ENCODE measurements around the gene LASP1. TPM values are rescaled to one million over a fixed set of nuclear protein-coding genes. Genes with fewer than 3 reads are reported as not detected.

The LASP1 gene
- total and polyA plus RNA-seq, 2 donors (not counting 3 experiments of a cell fraction or from before 2014, with no cell fraction given), result 214 to 242 TPM

DNA sequence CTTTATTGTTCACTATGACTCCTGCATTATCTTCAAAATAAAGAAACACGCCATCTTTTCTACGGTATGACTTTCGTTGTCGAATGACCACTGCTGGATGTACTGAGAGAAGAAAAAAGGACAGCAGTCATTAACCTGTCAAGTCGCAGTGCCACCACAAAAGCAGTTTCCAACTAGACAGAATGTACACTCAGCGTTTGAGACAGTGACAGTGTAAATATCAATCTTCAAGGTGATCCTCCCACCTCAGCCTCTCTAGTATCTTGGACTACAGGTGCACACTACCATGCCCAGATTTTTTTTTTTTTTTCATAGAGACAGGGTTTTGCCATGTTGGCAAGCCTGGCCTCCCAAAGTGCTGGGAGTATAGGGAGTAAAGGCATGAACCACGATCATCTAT, 19.5 kb upstream of the LASP1 start:
- H2AFZ ChIP-seq (ENCODE audit: low read depth, low read length), result no peak overlapping the region
- DNase-seq (ENCODE audit: low read depth, low spot score), result no peak
- intact Hi-C loops (cut with micrococcal nuclease), result loop anchor here (5.0 kb wide), 1 partner anchor 48 kb away; no protein-coding TSS in a partner anchor
- no peak for FAIRE-seq
- BruUV-seq (replicated peaks), result no TSS peak
- ChIA-PET CTCF (interaction anchor here (1.0 kb wide), 1 partner anchor 17 kb away, joined by 3 read pairs; no protein-coding TSS in a partner anchor), POLR2A (no interaction called here)
- dilution Hi-C loops (cut with MboI; ENCODE audit: extremely low pct_ligation_motif_present, low sequenced_read_pairs), result no loop called here
- H3K4me1 ChIP-seq (ENCODE audit: control insufficient read depth, extremely low read depth, insufficient read depth, low read length), result peaks cover 19% of the 10 kb centered on the region
- no peak overlapping the region for H3K9ac ChIP-seq (replicated peaks; ENCODE audit: extremely low read depth, insufficient read depth, low read length)
- H3K36me3 ChIP-seq (ENCODE audit: control insufficient read depth in 2 of 2, extremely low read depth in 1 of 2, insufficient read depth in 2 of 2, low read length in 2 of 2), result peaks cover 24 to 29% of the 10 kb centered on the region in 2 experiments
- no peaks in the 10 kb centered on the region for H3K27me3 ChIP-seq (ENCODE audit: control insufficient read depth in 2 of 2, insufficient read depth in 2 of 2, low read length in 2 of 2)
- H3K4me2 ChIP-seq (ENCODE audit: insufficient read depth, low read length), result peak overlapping the region; percentile 96
- H3K27ac ChIP-seq (ENCODE audit: insufficient read depth, low read depth, low read length), result no peak overlapping the region
- H3K9me3 ChIP-seq (replicated peaks; ENCODE audit: control insufficient read depth, insufficient read depth, low read length), result no peaks in the 10 kb centered on the region
- no peak for TF ChIP-seq FOS (IDR thresholded peaks at IDR 0.05; ENCODE audit: borderline replicate concordance, insufficient read depth, low read length)
- peak; percentile 8 for TF ChIP-seq POLR2A (IDR thresholded peaks at IDR 0.05; ENCODE audit: low read depth, low read length)
- H3K4me3 ChIP-seq (replicated peaks in 1 of 3; ENCODE audit: insufficient read depth in 1 of 3, low read depth in 1 of 3, low read length in 3 of 3), result peak overlapping the region in 1 of 3 experiments; percentile 91
- H3K79me2 ChIP-seq (ENCODE audit: control insufficient read depth, insufficient read depth, low read length), result peaks cover 42% of the 10 kb centered on the region
- H3K9me1 ChIP-seq (replicated peaks; ENCODE audit: control insufficient read depth, extremely low read depth, insufficient read depth, low read length), result no peaks in the 10 kb centered on the region
- peaks cover 4% of the 10 kb centered on the region for H4K20me1 ChIP-seq (replicated peaks; ENCODE audit: control insufficient read depth, extremely low read depth, insufficient read depth, low read length)

GRCh38 chr17:38851434-38851833, 18.4 kb upstream of the LASP1 start:
- Histone ChIP-seq H3K27ac (ENCODE audit: insufficient read depth, low read depth, low read length) (peak overlapping the region; percentile 2), H3K27me3 (ENCODE audit: control insufficient read depth in 2 of 2, insufficient read depth in 2 of 2, low read length in 2 of 2) (no peaks in the 10 kb centered on the region), H4K20me1 (replicated peaks; ENCODE audit: control insufficient read depth, extremely low read depth, insufficient read depth, low read length) (peaks cover 4% of the 10 kb centered on the region), H3K36me3 (ENCODE audit: control insufficient read depth in 2 of 2, extremely low read depth in 1 of 2, insufficient read depth in 2 of 2, low read length in 2 of 2) (peaks cover 24 to 29% of the 10 kb centered on the region in 2 experiments), H3K9me1 (replicated peaks; ENCODE audit: control insufficient read depth, extremely low read depth, insufficient read depth, low read length) (no peaks in the 10 kb centered on the region), H3K9me3 (replicated peaks; ENCODE audit: control insufficient read depth, insufficient read depth, low read length) (no peaks in the 10 kb centered on the region), H3K79me2 (ENCODE audit: control insufficient read depth, insufficient read depth, low read length) (peaks cover 42% of the 10 kb centered on the region), H3K4me3 (replicated peaks in 1 of 3; ENCODE audit: insufficient read depth in 1 of 3, low read depth in 1 of 3, low read length in 3 of 3) (peak overlapping the region; percentile 82 to 93 (median 91)), H3K4me2 (ENCODE audit: insufficient read depth, low read length) (peak overlapping the region; percentile 96), H2AFZ (ENCODE audit: low read depth, low read length) (no peak overlapping the region), H3K9ac (replicated peaks; ENCODE audit: extremely low read depth, insufficient read depth, low read length) (peak overlapping the region; percentile 96), H3K4me1 (ENCODE audit: control insufficient read depth, extremely low read depth, insufficient read depth, low read length) (peaks cover 19% of the 10 kb centered on the region)
- intact Hi-C loops (cut with micrococcal nuclease), result loop anchor here (5.0 kb wide), 1 partner anchor 49 kb away; no protein-coding TSS in a partner anchor
- POLR2A ChIA-PET, result interaction anchor here (0.5 kb wide), 1 partner anchor 100 kb away, joined by 9 read pairs; no protein-coding TSS in a partner anchor
- DNase-seq (ENCODE audit: low read depth, low spot score) (no peak), FAIRE-seq (no peak)
- dilution Hi-C loops (cut with MboI; ENCODE audit: extremely low pct_ligation_motif_present, low sequenced_read_pairs), result no loop called here
- no TSS peak for BruUV-seq (replicated peaks)
- CTCF ChIA-PET, result interaction anchor here (1.0 kb wide), 1 partner anchor 16 kb away, joined by 3 read pairs; no protein-coding TSS in a partner anchor
- TF ChIP-seq MYC (IDR thresholded peaks at IDR 0.05; ENCODE audit: low read depth, low read length), result no peak
